Body of pancreas (tissue), 4 donors: ENCODE data around the gene ABCD1. TPM values are rescaled to one million over a fixed set of nuclear protein-coding genes. Genes with fewer than 3 reads are reported as not detected.
A peak's percentile ranks its signal among the peaks of the same experiment; 100 is the strongest.
"Not testable (repeated sequence)": the region's sequence is repeated elsewhere in the genome, so short reads cannot be mapped to it uniquely, and the experiment has no call there.

ENCODE experiments used
- ATAC-seq: fragments of 150-250 bp; one replicate; pipeline ENCODE4 v1.9.1; 2016
- DNase-seq, 4 donors: peaks; one replicate each; pipeline ENCODE4 v3.0.0-alpha.2; 2019
- H3K27ac ChIP-seq, 4 donors: fragments of 200-600 bp; sonication (generic); 1 replicate in 3 of 4; 2 replicates in 1 of 4; pipeline versions ENCODE4 v1.5.1 to v1.6.1; 2016 to 2019; ENCODE audit warnings: mild to moderate bottlenecking in 1 of 4, mixed read lengths in 1 of 4, moderate library complexity in 1 of 4
- H3K27me3 ChIP-seq, 2 donors: fragments of 200-600 bp; sonication (generic); one replicate each; pipeline ENCODE4 v1.6.0; 2016; ENCODE audit warnings: mild to moderate bottlenecking in 1 of 2
- H3K36me3 ChIP-seq, 2 donors: fragments of 200-600 bp; sonication (generic); replicated peaks in 1 of 2; 2 replicates each; pipeline ENCODE4 v1.5.1; 2016; ENCODE audit warnings: low read depth in 2 of 2; ENCODE audit not compliant: insufficient read depth in 1 of 2
- H3K4me1 ChIP-seq: fragments of 200-600 bp; sonication (generic); one replicate; pipeline ENCODE4 v1.6.0; 2016
- H3K4me3 ChIP-seq, 2 donors: fragments of 200-600 bp; sonication (generic); 1 replicate in 1 of 2; 2 replicates in 1 of 2; pipeline ENCODE4 v1.5.1; 2016 to 2019
- H3K9me3 ChIP-seq, 3 donors: fragments of 200-600 bp; sonication (generic); 1 replicate in 2 of 3; 2 replicates in 1 of 3; pipeline ENCODE4 v1.5.1; 2016
- CTCF ChIP-seq, 7 experiments: fragments of 450-650 bp in 4 of 7; fragments of 200-600 bp in 3 of 7; sonication (generic) in 3 of 7; IDR thresholded peaks; one replicate each; pipeline ENCODE4 v1.5.1; 2016 to 2019; ENCODE audit warnings: antibody characterized with exemption in 7 of 7
- POLR2A ChIP-seq, 3 donors: fragments of 450-650 bp; IDR thresholded peaks; one replicate each; pipeline ENCODE4 v1.6.1; 2016; ENCODE audit warnings: antibody characterized with exemption in 3 of 3, mild to moderate bottlenecking in 2 of 3
- WGBS, 2 donors: methylation state at CpG; one replicate each; pipeline ENCODE4 v1.1.5; 2017; 5-methylcytosine and 5-hydroxymethylcytosine counted together
- intact Hi-C: fragments of 100-400 bp; cut with DNase I; formaldehyde crosslinking; loops from one replicate; pipeline ENCODE4 v1.15.1; 2023
- total RNA-seq, 2 donors: library from RNA; depleted of rRNA; stranded (reverse); fragments of >200 nt; gene quantifications; one replicate each; pipeline ENCODE4 v1.1.0, GENCODE V29; 2016

Gene ABCD1
- total RNA-seq, 2 donors from 2014 or later: 11.2 to 31.6 TPM

DNA sequence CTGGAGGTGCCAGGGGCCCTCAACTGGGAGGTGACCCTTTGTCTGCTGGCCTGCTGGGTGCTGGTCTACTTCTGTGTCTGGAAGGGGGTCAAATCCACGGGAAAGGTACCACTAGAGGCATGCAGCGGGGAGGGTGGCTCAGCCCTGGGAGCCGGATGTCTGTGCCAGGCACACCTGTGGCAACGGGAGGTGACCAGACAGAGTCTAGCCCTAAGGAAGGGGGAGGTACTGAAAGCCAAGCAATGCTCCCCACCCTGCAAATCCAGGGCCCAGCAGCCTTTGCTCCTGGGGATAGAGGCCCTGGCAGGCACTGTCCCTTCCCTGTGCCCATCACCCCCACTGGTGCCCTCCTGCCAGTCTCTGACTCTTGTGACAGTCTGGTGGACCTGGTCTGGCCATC, 32.7 kb upstream of the ABCD1 start:
- intact Hi-C loops: no loop called here
- Histone ChIP-seq H3K9me3 (no peaks in the 10 kb centered on the region), H3K36me3 (no peaks in the 10 kb centered on the region), H3K27me3 (no peaks in the 10 kb centered on the region), H3K27ac (no peak overlapping the region), H3K4me3 (no peak overlapping the region), H3K4me1 (peaks cover 13% of the 10 kb centered on the region)
- ATAC-seq (no peak), DNase-seq (no peak)
- WGBS, 2 donors: 43% methylated on average over 3 of the region's 4 CpGs; no CpG with 5 or more reads in 1 of the 2 donors
- TF ChIP-seq POLR2A (IDR thresholded peaks at IDR 0.05) (no peak), CTCF (IDR thresholded peaks at IDR 0.05) (no peak)

- WGBS, 2 donors: 31% methylated on average over 8 of the region's 24 CpGs; no CpG with 5 or more reads in 1 of the 2 donors
- DNase-seq: peak in 1 of 4 donors; percentile 72
- H3K4me3 ChIP-seq: no peak overlapping the region
- H3K27me3 ChIP-seq: no peaks in the 10 kb centered on the region
- ATAC-seq: no peak
- peaks cover 10% of the 10 kb centered on the region for H3K4me1 ChIP-seq
- H3K27ac ChIP-seq: no peak overlapping the region
- TF ChIP-seq POLR2A (IDR thresholded peaks at IDR 0.05) (no peak), CTCF (IDR thresholded peaks at IDR 0.05) (no peak)
- no peaks in the 10 kb centered on the region for H3K9me3 ChIP-seq
- H3K36me3 ChIP-seq: no peaks in the 10 kb centered on the region
- intact Hi-C loops: no loop called here
These were observed 32.0 kb upstream of the ABCD1 start for GRCh38 chrX:153692611-153693156.

DNA sequence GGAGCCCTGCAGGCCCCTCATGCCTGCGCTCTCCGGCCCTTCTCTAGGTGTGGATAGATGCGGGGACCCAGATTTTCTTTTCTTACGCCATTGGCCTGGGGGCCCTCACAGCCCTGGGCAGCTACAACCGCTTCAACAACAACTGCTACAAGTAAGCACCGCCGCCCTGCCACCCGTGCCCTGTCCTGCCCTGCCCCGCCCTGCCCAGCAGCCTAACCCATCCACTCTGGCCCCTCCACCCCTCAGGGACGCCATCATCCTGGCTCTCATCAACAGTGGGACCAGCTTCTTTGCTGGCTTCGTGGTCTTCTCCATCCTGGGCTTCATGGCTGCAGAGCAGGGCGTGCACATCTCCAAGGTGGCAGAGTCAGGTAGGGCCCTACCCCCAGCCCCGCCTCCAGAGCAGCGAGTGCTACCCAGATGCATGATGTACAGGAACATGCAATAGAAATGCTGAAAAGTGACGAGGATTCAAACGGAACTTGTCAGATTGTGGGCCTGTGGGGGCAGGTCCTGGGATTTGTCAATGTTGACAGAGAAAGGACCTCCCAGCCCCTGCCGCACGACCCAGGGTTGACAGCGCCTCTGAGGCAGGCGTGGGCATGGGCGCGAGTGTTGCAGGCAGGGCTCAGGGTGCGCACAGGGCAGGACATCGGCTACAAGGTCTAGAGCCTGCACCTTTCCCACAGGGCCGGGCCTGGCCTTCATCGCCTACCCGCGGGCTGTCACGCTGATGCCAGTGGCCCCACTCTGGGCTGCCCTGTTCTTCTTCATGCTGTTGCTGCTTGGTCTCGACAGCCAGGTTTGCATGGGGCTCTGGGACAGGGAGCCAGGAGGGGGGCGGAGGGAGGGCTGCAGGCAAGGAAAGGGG, 31.2 kb upstream of the ABCD1 start:
- peaks cover 10% of the 10 kb centered on the region for H3K4me1 ChIP-seq
- TF ChIP-seq POLR2A (IDR thresholded peaks at IDR 0.05): no peak
- TF ChIP-seq CTCF (IDR thresholded peaks at IDR 0.05): no peak
- WGBS, 2 donors: 79 to 93% methylated on average over 3 to 8 of the region's 31 CpGs
- DNase-seq: no peak
- ATAC-seq: no peak
- H3K9me3 ChIP-seq: no peaks in the 10 kb centered on the region
- H3K4me3 ChIP-seq: no peak overlapping the region
- H3K36me3 ChIP-seq: no peaks in the 10 kb centered on the region
- no peak overlapping the region for H3K27ac ChIP-seq
- no peaks in the 10 kb centered on the region for H3K27me3 ChIP-seq
- intact Hi-C loops: no loop called here

DNA sequence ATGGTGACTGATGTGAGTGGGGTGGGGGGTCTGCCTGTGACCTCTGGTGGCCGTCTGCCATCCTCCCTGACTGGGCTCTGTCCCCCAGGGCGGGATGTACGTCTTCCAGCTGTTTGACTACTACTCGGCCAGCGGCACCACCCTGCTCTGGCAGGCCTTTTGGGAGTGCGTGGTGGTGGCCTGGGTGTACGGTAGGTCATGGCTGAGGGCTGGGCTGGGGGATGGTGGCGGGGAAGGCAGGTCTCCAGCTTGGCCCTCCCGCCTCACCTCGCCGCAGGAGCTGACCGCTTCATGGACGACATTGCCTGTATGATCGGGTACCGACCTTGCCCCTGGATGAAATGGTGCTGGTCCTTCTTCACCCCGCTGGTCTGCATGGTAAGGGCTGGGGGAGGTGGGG, 30.4 kb upstream of the ABCD1 start:
- ATAC-seq, H3K27ac ChIP-seq, H3K27me3 ChIP-seq, intact Hi-C loops, H3K4me1 ChIP-seq, DNase-seq, H3K36me3 ChIP-seq, H3K4me3 ChIP-seq, H3K9me3 ChIP-seq: not testable (repeated sequence)
- 89% methylated on average over 9 of the region's 16 CpGs; no CpG with 5 or more reads in 1 of the 2 donors for WGBS, 2 donors

- WGBS, 2 donors: 90% methylated on average over 4 of the region's 23 CpGs; no CpG with 5 or more reads in 1 of the 2 donors
- H3K4me3 ChIP-seq: no peak overlapping the region
- intact Hi-C loops: no loop called here
- H3K9me3 ChIP-seq: no peaks in the 10 kb centered on the region
- H3K27ac ChIP-seq: no peak overlapping the region
- peaks cover 7% of the 10 kb centered on the region for H3K4me1 ChIP-seq
- no peaks in the 10 kb centered on the region for H3K36me3 ChIP-seq
- TF ChIP-seq CTCF (IDR thresholded peaks at IDR 0.05): no peak
- no peak for TF ChIP-seq POLR2A (IDR thresholded peaks at IDR 0.05)
- no peak for ATAC-seq
- no peaks in the 10 kb centered on the region for H3K27me3 ChIP-seq
- no peak for DNase-seq
These were observed 29.9 kb upstream of the ABCD1 start for GRCh38 chrX:153694687-153695270.
